ACC112 (cell line): ENCODE data around the gene CFAP70.

Experiments
- H2AFZ ChIP-seq: fragments of 200-600 bp; sonication (generic); one replicate; pipeline ENCODE4 v1.6.0; 2017; ENCODE audit warnings: antibody characterized with exemption, low read length; ENCODE audit not compliant: unreplicated experiment
- H3K27ac ChIP-seq: fragments of 200-600 bp; sonication (generic); 2 replicates; pipeline ENCODE4 v1.5.1; 2014; ENCODE audit warnings: low read depth, mild to moderate bottlenecking, antibody characterized with exemption, low read length, moderate library complexity
- H3K27me3 ChIP-seq: fragments of 200-600 bp; sonication (generic); 2 replicates; pipeline ENCODE4 v1.6.1; 2014; ENCODE audit warnings: mild to moderate bottlenecking, antibody characterized with exemption, low read length, moderate library complexity, mixed read lengths; ENCODE audit not compliant: insufficient read depth
- H3K36me3 ChIP-seq: fragments of 200-600 bp; sonication (generic); 2 replicates; pipeline ENCODE4 v1.6.1; 2016; ENCODE audit warnings: mild to moderate bottlenecking, antibody characterized with exemption, low read length, moderate library complexity, mixed read lengths; ENCODE audit not compliant: insufficient read depth
- H3K4me1 ChIP-seq: fragments of 200-600 bp; sonication (generic); one replicate; pipeline ENCODE4 v1.6.1; 2016; ENCODE audit warnings: low read length, mixed read lengths; ENCODE audit not compliant: insufficient read depth, unreplicated experiment, control insufficient read depth
- H3K4me3 ChIP-seq: fragments of 200-600 bp; sonication (generic); 2 replicates; pipeline ENCODE4 v1.5.1; 2014; ENCODE audit warnings: mild to moderate bottlenecking, low read depth, low read length
- H3K79me2 ChIP-seq: fragments of 200-600 bp; sonication (generic); one replicate; pipeline ENCODE4 v1.6.0; 2016; ENCODE audit warnings: low read length; ENCODE audit not compliant: control insufficient read depth, unreplicated experiment, insufficient read depth

The CFAP70 gene

DNA sequence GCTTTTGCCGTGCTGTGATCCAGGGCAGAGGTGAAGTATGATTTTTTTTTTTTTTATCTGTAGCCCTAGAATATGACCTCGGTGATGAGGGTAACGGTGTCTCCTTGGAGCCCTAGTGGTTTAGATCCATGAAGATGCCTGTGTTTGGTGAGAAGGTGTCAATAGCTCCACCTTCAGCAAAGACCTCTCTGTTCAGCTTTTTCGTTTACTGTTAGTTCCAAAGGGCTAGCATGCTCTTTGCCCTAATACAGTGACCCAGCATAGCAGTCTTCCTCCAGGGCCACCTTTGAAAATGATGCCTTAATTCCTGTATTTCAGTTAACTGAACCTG lies 105.5 kb downstream of the CFAP70 start:
- peaks cover 45% of the 10 kb centered on the region for H3K79me2 ChIP-seq
- H3K36me3 ChIP-seq = peaks cover 5% of the 10 kb centered on the region; the same call in 1 of the 2 replicates
- peak overlapping the region; percentile 100 for H3K4me3 ChIP-seq
- H3K27ac ChIP-seq = peak overlapping the region; percentile 94
- peaks cover 18% of the 10 kb centered on the region for H3K4me1 ChIP-seq
- H3K27me3 ChIP-seq = no peaks in the 10 kb centered on the region
- H2AFZ ChIP-seq = peak overlapping the region; percentile 99

- H3K27me3 ChIP-seq = no peaks in the 10 kb centered on the region
- peak within 1 kb of the TSS; percentile 94 for H3K27ac ChIP-seq
- peaks cover 47% of the 10 kb centered on the region for H3K79me2 ChIP-seq
- peak within 1 kb of the TSS; percentile 99 for H2AFZ ChIP-seq
- H3K4me1 ChIP-seq = peaks cover 23% of the 10 kb centered on the region
- peak within 1 kb of the TSS; percentile 100 for H3K4me3 ChIP-seq
- H3K36me3 ChIP-seq = peaks cover 5% of the 10 kb centered on the region; the same call in 1 of the 2 replicates
Measured at GRCh38 chr10:73252445-73253224, 106.0 kb downstream of the CFAP70 start, which contains the start of gene MRPS16. Gene MRPS16 (minus strand): TSS chr10:73252644. CDS start chr10:73252482, 162 bp downstream.

- peak overlapping the region; percentile 94 for H3K27ac ChIP-seq
- H3K36me3 ChIP-seq = peaks cover 5% of the 10 kb centered on the region; the same call in 1 of the 2 replicates
- peak overlapping the region; percentile 100 for H3K4me3 ChIP-seq
- peaks cover 25% of the 10 kb centered on the region for H3K4me1 ChIP-seq
- peak overlapping the region; percentile 99 for H2AFZ ChIP-seq
- H3K27me3 ChIP-seq = no peaks in the 10 kb centered on the region
- peaks cover 51% of the 10 kb centered on the region for H3K79me2 ChIP-seq
Measured at GRCh38 chr10:73251683-73252444, 106.8 kb downstream of the CFAP70 start.

DNA sequence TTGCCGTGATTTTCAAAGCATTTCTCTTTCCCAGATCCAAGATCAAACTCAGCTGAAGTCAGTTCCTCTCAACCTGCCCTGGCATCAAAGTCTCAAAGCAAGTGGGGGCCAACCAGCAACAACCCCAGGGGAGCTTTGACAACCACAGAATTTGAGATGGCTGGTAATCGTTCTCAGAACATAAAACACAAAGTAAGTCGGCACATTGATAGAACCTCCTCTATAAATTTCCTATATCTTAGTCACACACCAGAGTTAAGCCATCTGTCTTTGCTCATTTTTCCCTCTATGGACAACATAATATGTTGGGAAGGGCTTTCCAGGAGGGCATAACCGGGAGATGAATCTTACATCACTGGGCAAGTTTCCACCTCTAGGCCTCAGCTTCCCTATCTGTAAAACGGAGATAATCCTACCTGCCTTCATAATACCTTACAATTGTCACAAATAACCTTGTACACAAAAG lies 110.4 kb downstream of the CFAP70 start:
- Histone ChIP-seq H3K79me2 (peaks cover 72% of the 10 kb centered on the region), H3K4me1 (peaks cover 35% of the 10 kb centered on the region), H2AFZ (no peak overlapping the region), H3K27ac (peak overlapping the region; percentile 91), H3K4me3 (peak overlapping the region; percentile 79; the same call in 1 of the 2 replicates), H3K36me3 (peaks cover 15% of the 10 kb centered on the region), H3K27me3 (no peaks in the 10 kb centered on the region)

GRCh38 chr10:73247509-73248258 lies 111.0 kb downstream of the CFAP70 start:
- Histone ChIP-seq H3K27me3 (no peaks in the 10 kb centered on the region), H2AFZ (no peak overlapping the region), H3K4me1 (peaks cover 35% of the 10 kb centered on the region), H3K4me3 (peak overlapping the region; percentile 79), H3K79me2 (peaks cover 65% of the 10 kb centered on the region), H3K27ac (peak overlapping the region; percentile 91), H3K36me3 (peaks cover 15% of the 10 kb centered on the region)

GRCh38 chr10:73246646-73247508 lies 111.8 kb downstream of the CFAP70 start, which contains the start of gene DNAJC9:
Gene DNAJC9 (minus strand): TSS chr10:73247255. CDS start chr10:73247189, 66 bp downstream.
- peaks cover 58% of the 10 kb centered on the region for H3K79me2 ChIP-seq
- H2AFZ ChIP-seq = peak within 1 kb of the TSS; percentile 73
- peaks cover 35% of the 10 kb centered on the region for H3K4me1 ChIP-seq

GRCh38 chr10:73246322-73246645 lies 112.4 kb downstream of the CFAP70 start:
- peak overlapping the region; percentile 20 for H2AFZ ChIP-seq
- peaks cover 53% of the 10 kb centered on the region for H3K79me2 ChIP-seq
- H3K4me1 ChIP-seq = peaks cover 32% of the 10 kb centered on the region
- H3K27me3 ChIP-seq = no peaks in the 10 kb centered on the region
- H3K36me3 ChIP-seq = peaks cover 20% of the 10 kb centered on the region
- peak overlapping the region; percentile 79 for H3K4me3 ChIP-seq
- peak overlapping the region; percentile 91 for H3K27ac ChIP-seq

More at GRCh38 chr10:73246646-73247508, 111.8 kb downstream of the CFAP70 start, which contains the start of gene DNAJC9:
- peak within 1 kb of the TSS; percentile 91 for H3K27ac ChIP-seq
- H3K4me3 ChIP-seq = peak within 1 kb of the TSS; percentile 79
- H3K36me3 ChIP-seq = peaks cover 15% of the 10 kb centered on the region
- H3K27me3 ChIP-seq = no peaks in the 10 kb centered on the region

- H3K4me1 ChIP-seq = peaks cover 23% of the 10 kb centered on the region
- peaks cover 48% of the 10 kb centered on the region for H3K79me2 ChIP-seq
- no peak overlapping the region for H2AFZ ChIP-seq
- H3K4me3 ChIP-seq = peak overlapping the region; percentile 79
- no peaks in the 10 kb centered on the region for H3K27me3 ChIP-seq
- H3K36me3 ChIP-seq = peaks cover 22% of the 10 kb centered on the region
- H3K27ac ChIP-seq = no peak overlapping the region
Measured at GRCh38 chr10:73244866-73245477, 113.7 kb downstream of the CFAP70 start.

GRCh38 chr10:73239908-73240307 lies 118.8 kb downstream of the CFAP70 start:
- H3K27me3 ChIP-seq = no peaks in the 10 kb centered on the region
- peaks cover 12% of the 10 kb centered on the region for H3K4me1 ChIP-seq
- no peak overlapping the region for H3K4me3 ChIP-seq
- peaks cover 29% of the 10 kb centered on the region for H3K36me3 ChIP-seq
- H3K79me2 ChIP-seq = peaks cover 22% of the 10 kb centered on the region
- H3K27ac ChIP-seq = no peak overlapping the region
- no peak overlapping the region for H2AFZ ChIP-seq
